Measurements from ENCODE around the gene SLC39A1. TPM values are rescaled to one million over a fixed set of nuclear protein-coding genes. Genes with fewer than 3 reads are reported as not detected.

SLC39A1 gene
- total and polyA plus RNA-seq, 9 of the 15 experiments (the other 6 are each of a cell fraction or from before 2014, with no cell fraction given), result 9.9 to 81.1 (median 62.7) TPM

DNA sequence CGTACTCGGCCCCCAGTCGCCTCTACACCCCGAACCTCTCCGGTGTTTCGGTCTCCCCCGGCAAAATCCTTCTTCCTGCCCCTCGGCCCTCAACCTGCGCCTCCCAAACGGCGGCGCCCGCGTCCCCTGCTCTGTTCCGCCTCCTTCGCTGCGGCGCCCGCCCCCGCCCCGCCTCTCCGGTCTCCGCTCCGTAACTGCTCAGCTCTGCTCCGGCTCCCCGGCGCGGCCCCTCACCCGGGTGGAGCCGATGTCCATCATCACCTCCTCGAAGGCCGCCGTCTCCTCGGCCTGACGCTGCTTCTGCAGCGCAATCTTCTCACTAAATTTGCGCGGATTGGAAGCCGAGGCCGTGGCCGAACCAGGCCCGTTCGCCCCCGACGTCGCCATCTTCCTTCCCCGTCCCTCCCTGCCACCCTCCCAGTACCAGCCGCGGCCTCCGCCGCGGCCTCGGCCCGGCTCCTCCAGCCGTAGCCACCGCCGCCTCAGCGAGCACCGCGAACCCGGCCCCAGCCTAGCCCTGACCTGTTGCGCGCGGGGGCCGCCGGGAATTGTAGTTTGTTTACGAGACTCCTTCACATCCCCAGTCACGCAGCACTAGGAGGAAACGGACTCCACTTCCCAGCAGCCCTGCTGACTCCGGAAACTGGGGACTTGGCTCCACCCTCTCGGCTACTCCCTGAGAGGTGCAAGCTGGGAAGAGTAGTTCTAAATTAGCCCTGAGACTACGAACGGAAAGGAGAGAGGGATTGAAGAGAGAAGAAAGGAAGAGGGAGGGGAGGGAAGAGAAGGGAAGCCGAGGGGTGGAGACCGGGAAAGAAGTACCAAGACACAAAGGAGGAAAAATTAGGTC is 5.0 kb downstream of the SLC39A1 start, which contains the start of gene CRTC2:
Gene CRTC2, minus strand, starts transcription at position 502 of the 850 bp plus-strand sequence. Its CDS starts 115 bp downstream, at position 387.
- peaks cover 41% of the 10 kb centered on the region for H3K36me3 ChIP-seq (ENCODE audit: control insufficient read depth, insufficient read depth, low read length)
- peak within 1 kb of the TSS; percentile 83 to 94 for H3K9ac ChIP-seq (ENCODE audit: insufficient read depth in 1 of 2, low read depth in 2 of 2, low read length in 2 of 2)
- no peaks in the 10 kb centered on the region for H3K9me1 ChIP-seq (ENCODE audit: control insufficient read depth, insufficient read depth, low read length)
- FAIRE-seq, result peak; percentile 99
- no TSS peak for BruUV-seq (replicated peaks)
- no peaks in the 10 kb centered on the region for H3K27me3 ChIP-seq (ENCODE audit: control insufficient read depth in 2 of 2, insufficient read depth in 2 of 2, low read length in 2 of 2)
- in situ Hi-C loops (cut with MboI), result no loop called here
- H3K4me2 ChIP-seq (ENCODE audit: insufficient read depth, low read length), result peak within 1 kb of the TSS; percentile 90
- ChIA-PET POLR2A (interaction anchor here (0.6 to 4.9 kb wide), 11 partner anchors 8 to 658 kb away, joined by 3 to 39 read pairs (median 8); partner anchors contain the start of genes CREB3L4, DENND4B, GATAD2B and JTB), CTCF (ENCODE audit: low intra/inter-chr PET ratio) (no interaction called here)
- peak; percentile 87 for ATAC-seq
- peak within 1 kb of the TSS; percentile 94 for H3K4me3 ChIP-seq
- peak within 1 kb of the TSS; percentile 92 for H2AFZ ChIP-seq (ENCODE audit: low read depth, low read length)
- H3K4me1 ChIP-seq (replicated peaks in 1 of 2; ENCODE audit: control insufficient read depth in 2 of 2, insufficient read depth in 2 of 2, low read length in 2 of 2), result peaks cover 27 to 33% of the 10 kb centered on the region in 2 experiments
- H4K20me1 ChIP-seq (replicated peaks; ENCODE audit: control insufficient read depth, insufficient read depth, low read length), result peaks cover 9% of the 10 kb centered on the region; the same call in 1 of the 2 replicates
- H3K27ac ChIP-seq (ENCODE audit: extremely low read depth, low read depth, low read length), result peak within 1 kb of the TSS; percentile 83
- WGBS (ENCODE audit: insufficient coverage, low coverage, missing lambda C conversion rate), result under 1% methylated on average over 46 of the region's 75 CpGs
- peaks cover 61% of the 10 kb centered on the region for H3K79me2 ChIP-seq (ENCODE audit: control insufficient read depth, insufficient read depth, low read length)
- H3K9me3 ChIP-seq (replicated peaks; ENCODE audit: control insufficient read depth, insufficient read depth, low read depth, low read length), result no peaks in the 10 kb centered on the region
- peak; percentile 89 to 98 (median 94) for DNase-seq (ENCODE audit: extremely low read depth in 1 of 4, low spot score in 3 of 4)
- intact Hi-C loops (cut with micrococcal nuclease), result no loop called here
- TF ChIP-seq NFXL1 (CRISPR knock-in tag; IDR thresholded peaks at IDR 0.05), result no peak
- TF ChIP-seq FOXJ3 (CRISPR knock-in tag; IDR thresholded peaks at IDR 0.05), result no peak
- no peak for TF ChIP-seq HSF4 (CRISPR knock-in tag; IDR thresholded peaks at IDR 0.05; ENCODE audit: borderline replicate concordance)
- TF ChIP-seq ZNF764 (CRISPR knock-in tag; IDR thresholded peaks at IDR 0.05; ENCODE audit: low read depth), result no peak
- TF ChIP-seq POLR2AphosphoS2 (IDR thresholded peaks at IDR 0.05; ENCODE audit: low read length), result peak; percentile 92
- TF ChIP-seq, protein P1, sequence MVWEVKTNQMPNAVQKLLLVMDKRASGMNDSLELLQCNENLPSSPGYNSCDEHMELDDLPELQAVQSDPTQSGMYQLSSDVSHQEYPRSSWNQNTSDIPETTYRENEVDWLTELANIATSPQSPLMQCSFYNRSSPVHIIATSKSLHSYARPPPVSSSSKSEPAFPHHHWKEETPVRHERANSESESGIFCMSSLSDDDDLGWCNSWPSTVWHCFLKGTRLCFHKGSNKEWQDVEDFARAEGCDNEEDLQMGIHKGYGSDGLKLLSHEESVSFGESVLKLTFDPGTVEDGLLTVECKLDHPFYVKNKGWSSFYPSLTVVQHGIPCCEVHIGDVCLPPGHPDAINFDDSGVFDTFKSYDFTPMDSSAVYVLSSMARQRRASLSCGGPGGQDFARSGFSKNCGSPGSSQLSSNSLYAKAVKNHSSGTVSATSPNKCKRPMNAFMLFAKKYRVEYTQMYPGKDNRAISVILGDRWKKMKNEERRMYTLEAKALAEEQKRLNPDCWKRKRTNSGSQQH (CRISPR knock-in tag; IDR thresholded peaks at IDR 0.05), result peak; percentile 72
- TF ChIP-seq SMARCC2 (IDR thresholded peaks at IDR 0.05; ENCODE audit: low read depth), result no peak
- peak; percentile 74 for TF ChIP-seq PCBP1 (IDR thresholded peaks at IDR 0.05; ENCODE audit: low read depth, low read length, poor library complexity, severe bottlenecking)
- 0 out of 2 replicates have a peak, but pooled peaks have one; percentile 40 for TF ChIP-seq MEF2D (tag; conservative IDR thresholded peaks at IDR 0.05; ENCODE audit: low read depth)
- TF ChIP-seq BRD9 (IDR thresholded peaks at IDR 0.05; ENCODE audit: low read depth, partially characterized antibody), result peak; percentile 38
- TF ChIP-seq, protein P2, sequence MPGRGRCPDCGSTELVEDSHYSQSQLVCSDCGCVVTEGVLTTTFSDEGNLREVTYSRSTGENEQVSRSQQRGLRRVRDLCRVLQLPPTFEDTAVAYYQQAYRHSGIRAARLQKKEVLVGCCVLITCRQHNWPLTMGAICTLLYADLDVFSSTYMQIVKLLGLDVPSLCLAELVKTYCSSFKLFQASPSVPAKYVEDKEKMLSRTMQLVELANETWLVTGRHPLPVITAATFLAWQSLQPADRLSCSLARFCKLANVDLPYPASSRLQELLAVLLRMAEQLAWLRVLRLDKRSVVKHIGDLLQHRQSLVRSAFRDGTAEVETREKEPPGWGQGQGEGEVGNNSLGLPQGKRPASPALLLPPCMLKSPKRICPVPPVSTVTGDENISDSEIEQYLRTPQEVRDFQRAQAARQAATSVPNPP (IDR thresholded peaks at IDR 0.05; ENCODE audit: borderline replicate concordance, insufficient read depth, insufficient read length), result no peak
- TF ChIP-seq ZNF408 (CRISPR knock-in tag; IDR thresholded peaks at IDR 0.05; ENCODE audit: low read depth), result no peak
- TF ChIP-seq SP1 (CRISPR knock-in tag; IDR thresholded peaks at IDR 0.05), result peak; percentile 90
- no peak for TF ChIP-seq MECOM (CRISPR knock-in tag; IDR thresholded peaks at IDR 0.05)
- TF ChIP-seq, protein P3, sequence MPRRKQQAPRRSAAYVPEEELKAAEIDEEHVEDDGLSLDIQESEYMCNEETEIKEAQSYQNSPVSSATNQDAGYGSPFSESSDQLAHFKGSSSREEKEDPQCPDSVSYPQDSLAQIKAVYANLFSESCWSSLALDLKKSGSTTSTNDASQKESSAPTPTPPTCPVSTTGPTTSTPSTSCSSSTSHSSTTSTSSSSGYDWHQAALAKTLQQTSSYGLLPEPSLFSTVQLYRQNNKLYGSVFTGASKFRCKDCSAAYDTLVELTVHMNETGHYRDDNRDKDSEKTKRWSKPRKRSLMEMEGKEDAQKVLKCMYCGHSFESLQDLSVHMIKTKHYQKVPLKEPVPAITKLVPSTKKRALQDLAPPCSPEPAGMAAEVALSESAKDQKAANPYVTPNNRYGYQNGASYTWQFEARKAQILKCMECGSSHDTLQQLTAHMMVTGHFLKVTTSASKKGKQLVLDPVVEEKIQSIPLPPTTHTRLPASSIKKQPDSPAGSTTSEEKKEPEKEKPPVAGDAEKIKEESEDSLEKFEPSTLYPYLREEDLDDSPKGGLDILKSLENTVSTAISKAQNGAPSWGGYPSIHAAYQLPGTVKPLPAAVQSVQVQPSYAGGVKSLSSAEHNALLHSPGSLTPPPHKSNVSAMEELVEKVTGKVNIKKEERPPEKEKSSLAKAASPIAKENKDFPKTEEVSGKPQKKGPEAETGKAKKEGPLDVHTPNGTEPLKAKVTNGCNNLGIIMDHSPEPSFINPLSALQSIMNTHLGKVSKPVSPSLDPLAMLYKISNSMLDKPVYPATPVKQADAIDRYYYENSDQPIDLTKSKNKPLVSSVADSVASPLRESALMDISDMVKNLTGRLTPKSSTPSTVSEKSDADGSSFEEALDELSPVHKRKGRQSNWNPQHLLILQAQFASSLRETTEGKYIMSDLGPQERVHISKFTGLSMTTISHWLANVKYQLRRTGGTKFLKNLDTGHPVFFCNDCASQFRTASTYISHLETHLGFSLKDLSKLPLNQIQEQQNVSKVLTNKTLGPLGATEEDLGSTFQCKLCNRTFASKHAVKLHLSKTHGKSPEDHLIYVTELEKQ (CRISPR knock-in tag; IDR thresholded peaks at IDR 0.05), result no peak
- TF ChIP-seq TAL1 (IDR thresholded peaks at IDR 0.05), result no peak
